Fibroblast of peridontal ligament (primary cell): ENCODE data around the gene MDM2.
"Not testable (repeated sequence)": the region's sequence is repeated elsewhere in the genome, so short reads cannot be mapped to it uniquely, and the experiment has no call there.

Experiments
- DNase-seq: peaks from one replicate; pipeline ENCODE4 v3.0.0-alpha.2; 2010; ENCODE audit errors: extremely low read depth

MDM2 gene

GRCh38 chr12:68805592-68806120, 2.3 kb upstream of the MDM2 start:
- DNase-seq: no peak

GRCh38 chr12:68806488-68807237, 1.3 kb upstream of the MDM2 start:
- no peak for DNase-seq

GRCh38 chr12:68807274-68807575, 752 bp upstream of the MDM2 start:
- not testable (repeated sequence) for DNase-seq

- peak; percentile 94 for DNase-seq
These were observed 612 bp downstream of the MDM2 start for GRCh38 chr12:68808388-68809189.

- DNase-seq: peak; percentile 65
These were observed 1.4 kb downstream of the MDM2 start for GRCh38 chr12:68809190-68810026.

GRCh38 chr12:68810027-68810389, 2.0 kb downstream of the MDM2 start:
- not testable (repeated sequence) for DNase-seq

- not testable (repeated sequence) for DNase-seq
These were observed 3.6 kb downstream of the MDM2 start for GRCh38 chr12:68811573-68811972.

GRCh38 chr12:68812553-68813241, 4.7 kb downstream of the MDM2 start:
- no peak for DNase-seq

GRCh38 chr12:68813242-68813593, 5.2 kb downstream of the MDM2 start:
- no peak for DNase-seq

- no peak for DNase-seq
These were observed 6.7 kb downstream of the MDM2 start for GRCh38 chr12:68814490-68815231.

GRCh38 chr12:68815232-68815927, 7.4 kb downstream of the MDM2 start:
- DNase-seq: no peak

- DNase-seq: no peak
These were observed 8.2 kb downstream of the MDM2 start for GRCh38 chr12:68815928-68816800.

GRCh38 chr12:68819481-68819880, 11.5 kb downstream of the MDM2 start:
- DNase-seq: not testable (repeated sequence)

- no peak for DNase-seq
These were observed 13.6 kb downstream of the MDM2 start for GRCh38 chr12:68821357-68822188.

- no peak for DNase-seq
These were observed 15.7 kb downstream of the MDM2 start for GRCh38 chr12:68823696-68824095.

- DNase-seq: no peak
These were observed 16.2 kb downstream of the MDM2 start for GRCh38 chr12:68824131-68824530.

GRCh38 chr12:68824597-68825250, 16.7 kb downstream of the MDM2 start:
- no peak for DNase-seq
